GM18861 (cell line): Measurements from ENCODE around the gene RPL26.

ENCODE experiments used
- ATAC-seq: cut with Tn5 transposase; IDR thresholded peaks from one replicate; pipeline ENCODE4 v1.9.1; 2021; ENCODE audit not compliant: unreplicated experiment

The RPL26 gene

DNA sequence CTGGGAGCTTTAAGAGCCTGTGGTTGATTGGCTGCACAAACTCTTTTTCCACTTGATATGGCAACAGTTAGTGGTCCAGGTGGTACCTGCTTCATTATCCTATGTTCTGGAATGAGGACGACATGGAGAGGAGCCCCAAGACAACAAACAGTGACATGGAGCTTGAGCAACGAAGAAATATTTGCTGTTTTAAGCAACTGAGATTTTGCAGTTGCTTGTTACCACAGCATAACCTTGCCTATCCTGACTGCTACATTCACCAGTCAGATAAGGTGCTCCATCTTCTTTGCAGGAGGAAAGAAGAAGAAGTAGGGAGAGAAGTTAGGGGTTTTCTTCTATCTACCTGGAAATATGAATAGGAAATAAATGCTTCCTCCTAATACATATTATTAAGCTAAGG lies 50.9 kb downstream of the RPL26 start:
- ATAC-seq: no peak
